ENCODE data around the gene TACO1. TPM values are rescaled to one million over a fixed set of nuclear protein-coding genes. Genes with fewer than 3 reads are reported as not detected.

TACO1 gene
- total and polyA plus RNA-seq, 9 of the 15 experiments (the other 6 are each of a cell fraction or from before 2014, with no cell fraction given), result 10.3 to 41.6 (median 30.9) TPM

DNA sequence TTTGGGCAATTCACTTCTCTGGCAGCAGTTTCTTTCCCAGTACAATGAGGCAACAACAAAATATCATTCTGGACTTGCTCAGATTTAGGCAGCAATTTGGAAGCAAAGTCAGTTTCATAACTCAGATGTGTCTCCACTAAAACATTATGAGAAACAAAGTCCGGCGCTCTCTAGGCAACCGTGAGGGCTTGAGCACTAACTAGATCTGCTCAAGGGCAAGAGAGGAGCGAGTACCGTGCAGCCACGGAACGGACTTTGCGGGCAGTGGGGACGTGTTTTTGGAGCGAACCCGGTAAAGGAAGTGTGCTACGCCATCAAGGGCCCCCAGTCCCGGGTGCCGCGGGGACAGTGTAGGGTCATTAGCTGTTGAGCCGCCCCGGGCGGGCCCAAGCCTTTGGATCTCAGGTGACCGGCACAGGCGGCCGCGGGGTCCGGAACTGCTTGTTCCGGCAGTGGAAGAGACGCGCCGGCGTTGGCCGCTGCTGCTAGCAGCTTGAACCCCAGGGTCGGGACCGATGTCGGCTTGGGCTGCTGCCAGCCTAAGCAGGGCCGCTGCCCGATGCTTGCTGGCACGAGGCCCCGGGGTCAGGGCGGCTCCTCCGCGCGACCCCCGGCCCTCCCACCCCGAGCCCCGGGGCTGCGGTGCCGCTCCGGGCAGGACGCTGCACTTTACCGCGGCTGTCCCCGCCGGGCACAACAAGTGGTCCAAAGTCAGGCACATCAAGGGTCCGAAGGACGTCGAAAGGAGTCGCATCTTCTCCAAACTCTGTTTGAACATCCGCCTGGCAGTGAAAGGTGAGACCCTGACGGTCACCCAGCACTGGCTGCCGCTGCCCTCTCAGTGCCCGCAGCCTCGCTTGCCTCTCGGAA lies at the start of gene TACO1 (continued):
- TF ChIP-seq, protein P1, sequence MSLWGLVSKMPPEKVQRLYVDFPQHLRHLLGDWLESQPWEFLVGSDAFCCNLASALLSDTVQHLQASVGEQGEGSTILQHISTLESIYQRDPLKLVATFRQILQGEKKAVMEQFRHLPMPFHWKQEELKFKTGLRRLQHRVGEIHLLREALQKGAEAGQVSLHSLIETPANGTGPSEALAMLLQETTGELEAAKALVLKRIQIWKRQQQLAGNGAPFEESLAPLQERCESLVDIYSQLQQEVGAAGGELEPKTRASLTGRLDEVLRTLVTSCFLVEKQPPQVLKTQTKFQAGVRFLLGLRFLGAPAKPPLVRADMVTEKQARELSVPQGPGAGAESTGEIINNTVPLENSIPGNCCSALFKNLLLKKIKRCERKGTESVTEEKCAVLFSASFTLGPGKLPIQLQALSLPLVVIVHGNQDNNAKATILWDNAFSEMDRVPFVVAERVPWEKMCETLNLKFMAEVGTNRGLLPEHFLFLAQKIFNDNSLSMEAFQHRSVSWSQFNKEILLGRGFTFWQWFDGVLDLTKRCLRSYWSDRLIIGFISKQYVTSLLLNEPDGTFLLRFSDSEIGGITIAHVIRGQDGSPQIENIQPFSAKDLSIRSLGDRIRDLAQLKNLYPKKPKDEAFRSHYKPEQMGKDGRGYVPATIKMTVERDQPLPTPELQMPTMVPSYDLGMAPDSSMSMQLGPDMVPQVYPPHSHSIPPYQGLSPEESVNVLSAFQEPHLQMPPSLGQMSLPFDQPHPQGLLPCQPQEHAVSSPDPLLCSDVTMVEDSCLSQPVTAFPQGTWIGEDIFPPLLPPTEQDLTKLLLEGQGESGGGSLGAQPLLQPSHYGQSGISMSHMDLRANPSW (CRISPR knock-in tag; IDR thresholded peaks at IDR 0.05), result peak; percentile 53; the same call in 1 of the 2 replicates
- TF ChIP-seq HIVEP1 (CRISPR knock-in tag; IDR thresholded peaks at IDR 0.05), result peak; percentile 61; the same call in 1 of the 2 replicates
- TF ChIP-seq RAD21 (CRISPR knock-in tag; conservative IDR thresholded peaks at IDR 0.05 in 1 of 2, IDR thresholded peaks at IDR 0.05 in 1 of 2), result peak in 1 of 2 experiments; percentile 33; a peak in 2 of 4 replicates
- peak; percentile 66; the same call in 1 of the 2 replicates for TF ChIP-seq STAT5A (IDR thresholded peaks at IDR 0.05; ENCODE audit: borderline replicate concordance, low read length)
- TF ChIP-seq, protein P2, sequence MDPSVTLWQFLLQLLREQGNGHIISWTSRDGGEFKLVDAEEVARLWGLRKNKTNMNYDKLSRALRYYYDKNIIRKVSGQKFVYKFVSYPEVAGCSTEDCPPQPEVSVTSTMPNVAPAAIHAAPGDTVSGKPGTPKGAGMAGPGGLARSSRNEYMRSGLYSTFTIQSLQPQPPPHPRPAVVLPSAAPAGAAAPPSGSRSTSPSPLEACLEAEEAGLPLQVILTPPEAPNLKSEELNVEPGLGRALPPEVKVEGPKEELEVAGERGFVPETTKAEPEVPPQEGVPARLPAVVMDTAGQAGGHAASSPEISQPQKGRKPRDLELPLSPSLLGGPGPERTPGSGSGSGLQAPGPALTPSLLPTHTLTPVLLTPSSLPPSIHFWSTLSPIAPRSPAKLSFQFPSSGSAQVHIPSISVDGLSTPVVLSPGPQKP (CRISPR knock-in tag; IDR thresholded peaks at IDR 0.05), result no peak
- TF ChIP-seq RCOR1 (IDR thresholded peaks at IDR 0.05; ENCODE audit: borderline replicate concordance in 1 of 2, low read depth in 2 of 2, low read length in 2 of 2), result peak in 1 of 2 experiments; percentile 63; a peak in 1 of 4 replicates
- TF ChIP-seq, protein P3, sequence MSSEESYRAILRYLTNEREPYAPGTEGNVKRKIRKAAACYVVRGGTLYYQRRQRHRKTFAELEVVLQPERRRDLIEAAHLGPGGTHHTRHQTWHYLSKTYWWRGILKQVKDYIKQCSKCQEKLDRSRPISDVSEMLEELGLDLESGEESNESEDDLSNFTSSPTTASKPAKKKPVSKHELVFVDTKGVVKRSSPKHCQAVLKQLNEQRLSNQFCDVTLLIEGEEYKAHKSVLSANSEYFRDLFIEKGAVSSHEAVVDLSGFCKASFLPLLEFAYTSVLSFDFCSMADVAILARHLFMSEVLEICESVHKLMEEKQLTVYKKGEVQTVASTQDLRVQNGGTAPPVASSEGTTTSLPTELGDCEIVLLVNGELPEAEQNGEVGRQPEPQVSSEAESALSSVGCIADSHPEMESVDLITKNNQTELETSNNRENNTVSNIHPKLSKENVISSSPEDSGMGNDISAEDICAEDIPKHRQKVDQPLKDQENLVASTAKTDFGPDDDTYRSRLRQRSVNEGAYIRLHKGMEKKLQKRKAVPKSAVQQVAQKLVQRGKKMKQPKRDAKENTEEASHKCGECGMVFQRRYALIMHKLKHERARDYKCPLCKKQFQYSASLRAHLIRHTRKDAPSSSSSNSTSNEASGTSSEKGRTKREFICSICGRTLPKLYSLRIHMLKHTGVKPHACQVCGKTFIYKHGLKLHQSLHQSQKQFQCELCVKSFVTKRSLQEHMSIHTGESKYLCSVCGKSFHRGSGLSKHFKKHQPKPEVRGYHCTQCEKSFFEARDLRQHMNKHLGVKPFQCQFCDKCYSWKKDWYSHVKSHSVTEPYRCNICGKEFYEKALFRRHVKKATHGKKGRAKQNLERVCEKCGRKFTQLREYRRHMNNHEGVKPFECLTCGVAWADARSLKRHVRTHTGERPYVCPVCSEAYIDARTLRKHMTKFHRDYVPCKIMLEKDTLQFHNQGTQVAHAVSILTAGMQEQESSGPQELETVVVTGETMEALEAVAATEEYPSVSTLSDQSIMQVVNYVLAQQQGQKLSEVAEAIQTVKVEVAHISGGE (CRISPR knock-in tag; IDR thresholded peaks at IDR 0.05), result peak; percentile 98 to 100 (median 100)
- TF ChIP-seq TCFL5 (CRISPR knock-in tag; conservative IDR thresholded peaks at IDR 0.05), result 0 out of 2 replicates have a peak, but pooled peaks have one; percentile 61
- no peak for TF ChIP-seq ZFP1 (CRISPR knock-in tag; IDR thresholded peaks at IDR 0.05)
- TF ChIP-seq, protein P4, sequence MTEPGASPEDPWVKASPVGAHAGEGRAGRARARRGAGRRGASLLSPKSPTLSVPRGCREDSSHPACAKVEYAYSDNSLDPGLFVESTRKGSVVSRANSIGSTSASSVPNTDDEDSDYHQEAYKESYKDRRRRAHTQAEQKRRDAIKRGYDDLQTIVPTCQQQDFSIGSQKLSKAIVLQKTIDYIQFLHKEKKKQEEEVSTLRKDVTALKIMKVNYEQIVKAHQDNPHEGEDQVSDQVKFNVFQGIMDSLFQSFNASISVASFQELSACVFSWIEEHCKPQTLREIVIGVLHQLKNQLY (CRISPR knock-in tag; conservative IDR thresholded peaks at IDR 0.05), result 0 out of 4 replicates have a peak, but pooled peaks of 1 of the 2 experiments have one; percentile 21
- TF ChIP-seq GATA2 (CRISPR knock-in tag; IDR thresholded peaks at IDR 0.05), result no peak
- peak; percentile 71; the same call in 1 of the 2 replicates for TF ChIP-seq FOXJ2 (tag; IDR thresholded peaks at IDR 0.05)
- no peak for TF ChIP-seq ETS2 (tag; IDR thresholded peaks at IDR 0.05; ENCODE audit: borderline replicate concordance, poor library complexity, severe bottlenecking)
- TF ChIP-seq, protein P5, sequence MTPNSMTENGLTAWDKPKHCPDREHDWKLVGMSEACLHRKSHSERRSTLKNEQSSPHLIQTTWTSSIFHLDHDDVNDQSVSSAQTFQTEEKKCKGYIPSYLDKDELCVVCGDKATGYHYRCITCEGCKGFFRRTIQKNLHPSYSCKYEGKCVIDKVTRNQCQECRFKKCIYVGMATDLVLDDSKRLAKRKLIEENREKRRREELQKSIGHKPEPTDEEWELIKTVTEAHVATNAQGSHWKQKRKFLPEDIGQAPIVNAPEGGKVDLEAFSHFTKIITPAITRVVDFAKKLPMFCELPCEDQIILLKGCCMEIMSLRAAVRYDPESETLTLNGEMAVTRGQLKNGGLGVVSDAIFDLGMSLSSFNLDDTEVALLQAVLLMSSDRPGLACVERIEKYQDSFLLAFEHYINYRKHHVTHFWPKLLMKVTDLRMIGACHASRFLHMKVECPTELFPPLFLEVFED (CRISPR knock-in tag; conservative IDR thresholded peaks at IDR 0.05), result 0 out of 2 replicates have a peak, but pooled peaks have one; percentile 36

Measured in K562 (cell line).